NCI-H2107 treated with DMSO at 0.1 percent for 48 hours (cell line): ENCODE results near the gene PRL.

Source experiments
- DNase-seq: peaks from one replicate; lab custom pipeline; 2025; ENCODE audit not compliant: unreplicated experiment; lab: John Stamatoyannopoulos, UW

Gene PRL

DNA sequence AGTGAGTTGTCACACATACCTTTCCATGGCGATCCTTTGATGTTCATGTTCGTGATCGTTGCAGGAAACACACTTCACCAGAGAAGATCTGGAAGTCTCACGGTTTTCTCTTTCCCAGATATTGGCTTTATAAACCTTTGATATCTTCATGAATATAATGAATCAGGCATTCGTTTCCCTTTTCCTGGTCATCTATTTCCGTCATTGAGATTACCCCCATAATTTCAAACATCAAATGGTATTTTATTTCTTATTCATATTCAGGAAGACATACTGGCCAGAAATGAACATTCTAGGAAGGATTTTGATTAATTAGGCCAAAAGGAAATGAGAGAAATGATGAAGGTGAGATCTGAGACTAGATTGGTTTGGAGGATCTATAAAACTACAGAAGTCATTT, at the start of gene PRL:
PRL (minus strand) TSS at position 101 of the 400 bp plus-strand sequence; CDS start at position 47, 54 bp downstream.
- no peak for DNase-seq

DNA sequence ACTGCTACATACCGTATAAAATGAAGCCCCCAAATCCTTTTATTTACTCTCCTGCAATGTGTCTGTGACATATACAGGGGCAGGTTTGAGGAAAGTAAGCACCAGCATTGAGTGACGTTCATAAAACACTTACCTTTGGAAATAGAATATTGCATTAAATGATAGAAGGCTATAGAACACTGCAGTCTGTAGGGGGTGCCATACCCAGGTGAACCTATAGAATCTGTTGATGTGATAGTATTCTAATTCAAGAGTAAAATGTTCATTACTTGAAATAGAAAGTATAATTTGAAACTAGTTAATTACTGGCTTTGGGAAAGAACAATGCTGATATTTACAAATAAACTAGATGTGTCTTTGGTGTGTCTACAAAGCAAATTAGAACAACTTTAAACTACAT, 47.0 kb upstream of the PRL start:
- DNase-seq: no peak

DNA sequence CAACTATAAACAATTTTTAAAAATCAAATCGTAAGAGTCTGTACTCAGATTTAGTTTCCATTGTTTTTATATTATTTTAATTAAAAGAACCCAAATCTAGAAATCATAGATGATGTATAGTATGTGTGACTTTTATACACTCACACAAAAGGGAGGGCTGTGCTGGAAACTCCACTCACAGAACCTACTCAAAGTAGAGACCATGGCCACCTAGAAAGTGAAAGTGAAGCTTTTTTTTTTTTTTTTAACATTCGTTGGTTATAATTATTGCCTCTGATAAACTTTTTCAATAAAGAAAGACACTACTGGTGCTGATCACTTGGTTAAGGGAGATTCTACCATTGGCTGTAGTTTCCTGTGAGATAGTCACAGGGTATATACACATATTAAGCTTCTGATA, 37.9 kb upstream of the PRL start:
- DNase-seq: no peak

DNA sequence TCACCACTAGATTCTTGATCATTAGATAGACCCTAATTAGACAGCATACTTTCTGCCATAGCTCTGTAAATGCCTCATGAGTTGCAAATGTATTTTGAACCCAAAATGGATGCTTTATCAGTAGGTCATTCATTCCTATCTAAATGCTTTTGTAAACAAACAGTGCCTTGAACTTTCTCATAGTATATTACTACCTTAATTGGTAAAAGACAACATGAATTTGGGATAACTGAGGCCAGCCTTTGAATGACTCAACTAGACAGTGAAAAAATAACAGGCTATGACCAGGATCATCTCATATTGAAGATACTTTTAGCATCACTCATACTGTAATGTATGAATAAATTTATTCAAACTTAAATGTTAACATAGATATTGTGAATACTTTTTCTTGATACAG, 37.0 kb upstream of the PRL start:
- DNase-seq: no peak

DNA sequence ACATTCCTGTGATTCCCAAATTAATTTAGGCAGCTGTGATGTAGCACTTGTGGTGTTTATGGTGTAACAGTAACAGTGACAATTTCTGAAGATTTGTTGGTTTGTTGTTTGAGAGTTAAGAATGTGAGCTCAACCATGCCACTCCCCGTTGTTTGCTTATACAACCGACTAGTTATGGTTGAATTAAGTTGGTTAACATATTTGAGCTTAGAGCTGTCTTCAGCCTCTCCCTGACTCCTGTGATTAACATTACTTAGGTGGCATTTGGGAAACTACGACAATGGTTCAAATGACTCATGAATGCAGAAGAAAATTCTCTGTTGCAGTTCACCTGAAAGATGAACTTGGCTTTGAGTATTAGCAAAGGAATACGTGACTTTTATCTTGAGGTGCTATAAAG, 35.9 kb upstream of the PRL start:
- DNase-seq: no peak

DNA sequence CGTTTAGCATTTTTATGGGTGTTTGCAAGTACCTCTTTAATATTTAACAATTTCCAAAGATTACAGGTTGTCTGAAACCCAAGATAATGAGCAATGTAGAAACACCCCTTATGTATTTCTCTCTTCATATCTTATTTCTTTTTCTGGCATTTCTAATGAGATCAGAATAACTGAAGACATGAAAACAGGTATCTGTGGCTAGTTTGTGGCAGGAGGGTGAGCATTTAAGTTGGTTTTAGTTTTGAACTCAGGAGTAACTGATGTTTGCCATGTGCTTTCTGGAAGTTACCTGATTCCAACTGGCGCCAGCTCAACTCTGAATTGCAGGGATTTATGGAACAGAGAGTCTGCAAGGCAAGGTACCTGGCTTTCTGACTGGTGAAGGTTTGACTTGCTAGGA, 35.4 kb upstream of the PRL start:
- DNase-seq: no peak

DNA sequence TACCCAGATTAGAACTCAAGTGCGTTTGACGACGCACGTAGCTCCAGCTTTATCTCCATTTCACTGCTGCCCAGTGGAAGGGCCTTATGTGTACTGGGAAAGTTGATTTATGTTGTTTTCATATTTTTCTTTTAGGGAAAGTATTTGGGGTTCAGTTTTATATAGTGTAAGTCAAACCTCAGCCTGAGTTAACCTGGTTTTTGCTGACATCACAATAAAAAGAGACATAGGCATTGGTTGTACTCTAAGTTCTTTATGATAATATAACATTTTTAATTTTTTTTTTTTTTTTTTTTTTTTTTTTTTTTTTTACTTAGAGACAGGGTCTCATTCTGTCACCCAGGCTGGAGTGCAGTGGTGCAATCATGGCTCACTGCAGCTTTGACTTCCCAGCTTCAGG, 34.1 kb upstream of the PRL start:
- no peak for DNase-seq

DNA sequence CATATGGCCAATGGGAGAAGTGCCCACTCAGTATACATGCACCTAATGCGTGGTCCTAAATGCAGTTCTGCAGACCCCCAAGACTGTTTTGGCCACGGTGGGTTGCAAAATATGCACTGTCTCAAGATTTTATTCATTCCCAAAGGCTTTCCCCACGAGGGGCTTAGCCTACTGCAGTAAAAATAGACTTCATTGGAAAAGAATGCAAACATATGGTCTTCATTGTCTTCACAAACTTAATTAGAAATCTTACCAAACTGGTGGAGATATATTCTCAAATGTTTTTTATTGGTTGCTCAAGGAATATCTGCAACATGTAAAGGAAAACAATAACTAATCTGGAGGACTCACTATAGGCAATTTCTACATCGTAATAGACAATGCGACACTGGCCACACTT, 31.6 kb upstream of the PRL start:
- no peak for DNase-seq

DNA sequence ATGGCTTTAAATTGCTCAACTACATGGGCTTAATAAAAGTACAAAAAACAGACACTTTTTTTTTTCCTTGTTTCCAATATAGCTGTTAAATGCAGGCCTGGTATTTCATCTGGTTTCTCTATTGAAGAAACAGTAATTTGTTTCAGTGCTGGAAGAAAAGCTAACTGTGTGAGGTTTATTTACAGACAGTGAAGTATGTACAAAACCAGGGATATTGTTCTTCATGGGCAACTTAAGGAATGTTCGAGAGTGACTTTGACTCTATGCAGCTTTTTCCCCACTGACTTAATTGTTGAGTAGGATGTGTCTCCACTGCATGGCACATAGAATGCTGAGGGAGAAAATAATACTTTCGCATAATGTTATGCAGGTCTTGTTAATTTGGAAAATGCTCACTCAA, 31.0 kb upstream of the PRL start:
- no peak for DNase-seq

DNA sequence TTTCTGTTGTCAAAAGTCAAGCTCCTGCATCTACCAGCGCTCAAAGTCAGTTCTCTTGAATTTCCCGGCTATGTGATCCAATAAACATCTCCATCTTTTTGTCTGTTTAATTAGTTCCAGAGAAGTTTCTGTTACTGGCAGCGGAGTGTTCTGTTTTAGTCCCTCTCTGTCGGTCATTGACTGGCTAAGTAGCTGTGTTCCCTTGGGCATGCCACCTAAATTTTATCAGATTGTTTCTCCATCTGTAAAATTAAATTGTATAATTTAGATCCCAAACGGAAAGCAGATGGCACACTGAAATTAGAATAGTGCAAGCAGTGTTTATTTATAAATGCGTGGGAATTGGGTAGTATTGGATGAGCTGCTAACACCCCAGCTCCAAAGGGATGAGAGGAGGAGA, 29.7 kb upstream of the PRL start:
- no peak for DNase-seq

DNA sequence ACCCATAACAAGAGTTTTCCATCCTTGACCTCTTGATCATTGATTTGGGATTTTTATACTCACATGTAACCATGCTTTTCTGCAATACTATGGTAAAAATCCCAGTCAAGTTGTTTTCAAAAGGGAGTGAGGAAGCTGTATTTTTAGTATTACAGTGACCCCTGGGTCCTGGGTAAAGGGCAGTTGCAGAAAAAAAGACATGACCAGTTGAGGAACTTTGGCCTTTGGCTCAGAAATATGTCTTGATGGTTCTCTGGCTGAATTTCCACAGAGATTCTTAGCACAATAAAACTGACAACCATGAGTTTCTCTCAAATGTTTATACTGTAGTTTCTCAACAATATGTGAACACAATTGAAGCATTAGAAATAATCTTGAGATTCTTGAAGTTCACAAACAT, 28.6 kb upstream of the PRL start:
- DNase-seq: no peak

DNA sequence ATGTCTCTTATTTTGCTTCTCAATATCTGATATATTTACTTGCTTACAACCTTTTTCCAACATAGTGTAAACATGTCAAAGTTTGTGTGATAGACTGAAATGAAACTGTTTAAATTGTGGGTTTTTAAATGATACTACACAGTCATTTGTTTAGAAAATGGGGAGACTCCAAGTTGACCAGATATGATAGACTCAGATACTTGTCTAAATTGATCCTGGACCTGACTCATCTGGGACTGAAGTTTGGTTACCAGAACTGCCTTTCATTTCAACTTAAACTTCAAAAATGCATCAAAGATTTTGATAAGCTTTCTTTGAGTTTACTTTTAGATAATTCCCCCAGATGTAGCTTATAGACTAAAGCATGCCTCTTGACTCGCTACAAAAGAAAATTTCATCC, 27.0 kb upstream of the PRL start:
- DNase-seq: no peak

DNA sequence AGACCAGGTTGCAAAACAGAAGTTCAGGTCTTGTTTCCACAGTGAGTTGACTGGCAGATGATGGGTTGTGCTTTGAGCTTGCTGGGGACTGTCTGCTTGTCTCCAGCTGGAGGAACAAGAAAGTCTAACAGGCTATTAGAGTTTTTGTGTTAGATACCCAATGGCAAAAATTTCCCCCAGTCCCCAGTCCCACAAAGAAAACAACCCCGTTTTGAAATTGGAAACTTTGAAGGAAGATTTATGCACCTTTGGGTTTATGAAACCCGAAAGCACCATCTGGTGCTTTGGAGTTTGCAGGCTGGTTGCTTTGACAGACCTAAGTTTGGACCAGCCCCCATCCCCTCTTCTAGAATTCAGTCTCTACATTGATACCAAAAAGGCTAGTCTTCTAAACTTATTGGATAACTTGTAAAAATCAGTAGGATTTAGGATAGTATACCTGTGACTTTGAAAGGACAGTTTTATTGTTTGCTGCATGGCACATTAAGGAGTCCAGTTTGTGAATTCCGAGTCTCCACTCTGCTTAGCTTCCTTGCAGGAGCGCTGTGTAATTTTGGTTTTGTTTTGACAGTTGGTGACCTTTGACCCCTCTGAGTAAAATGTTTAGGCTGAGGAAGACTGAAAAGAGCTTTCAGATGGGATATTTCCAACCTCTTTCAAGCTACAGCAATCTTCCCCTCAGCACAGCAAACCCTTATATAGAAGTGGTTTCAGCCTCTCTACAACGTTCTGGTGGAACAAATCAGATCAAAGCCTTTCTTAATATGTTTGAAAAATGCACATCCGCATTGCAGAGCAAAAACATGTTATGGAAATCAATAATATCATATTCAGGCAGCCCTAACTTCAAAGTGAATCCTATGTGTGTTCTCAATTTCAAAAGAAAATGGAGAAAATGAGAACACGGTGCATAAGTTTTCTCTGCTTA, 25.5 kb upstream of the PRL start:
- DNase-seq: no peak

DNA sequence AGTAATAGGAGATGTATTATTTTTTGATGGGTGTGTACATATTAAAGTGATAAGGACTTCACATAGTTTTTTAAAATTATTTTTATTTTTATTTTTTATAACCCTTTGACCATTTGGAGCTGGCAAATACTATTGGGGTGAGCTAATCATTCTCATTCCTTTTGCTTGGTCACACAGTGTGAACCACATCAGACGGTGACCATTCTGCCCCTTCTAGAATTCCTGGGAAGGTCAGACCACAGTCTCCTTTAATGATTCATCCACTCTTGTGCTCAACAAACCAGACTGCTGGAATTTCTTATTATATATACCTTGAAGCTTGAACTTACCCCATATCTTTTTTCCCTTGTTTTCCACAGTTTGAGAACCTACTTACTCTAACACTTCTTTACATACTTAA, 23.9 kb upstream of the PRL start:
- no peak for DNase-seq

DNA sequence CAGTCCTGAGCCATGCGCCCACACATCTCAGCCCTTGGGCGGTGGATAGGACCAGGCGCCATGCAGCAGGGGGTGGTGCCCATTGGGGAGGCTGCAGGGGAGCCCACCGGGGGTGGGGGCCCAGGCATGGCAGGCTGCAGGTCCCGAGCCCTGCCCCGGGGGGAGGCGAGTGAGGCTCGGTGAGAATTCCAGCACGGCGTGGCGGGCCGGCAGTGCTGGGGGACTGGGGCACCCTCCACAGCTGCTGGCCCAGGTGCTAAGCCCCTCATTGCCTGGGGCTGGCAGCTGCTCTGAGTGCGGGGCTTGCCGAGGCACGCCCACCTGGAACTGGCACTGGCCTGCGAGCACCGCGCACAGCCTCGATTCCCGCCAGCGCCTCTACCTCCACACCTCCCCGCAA, 21.6 kb upstream of the PRL start:
- DNase-seq: no peak

DNA sequence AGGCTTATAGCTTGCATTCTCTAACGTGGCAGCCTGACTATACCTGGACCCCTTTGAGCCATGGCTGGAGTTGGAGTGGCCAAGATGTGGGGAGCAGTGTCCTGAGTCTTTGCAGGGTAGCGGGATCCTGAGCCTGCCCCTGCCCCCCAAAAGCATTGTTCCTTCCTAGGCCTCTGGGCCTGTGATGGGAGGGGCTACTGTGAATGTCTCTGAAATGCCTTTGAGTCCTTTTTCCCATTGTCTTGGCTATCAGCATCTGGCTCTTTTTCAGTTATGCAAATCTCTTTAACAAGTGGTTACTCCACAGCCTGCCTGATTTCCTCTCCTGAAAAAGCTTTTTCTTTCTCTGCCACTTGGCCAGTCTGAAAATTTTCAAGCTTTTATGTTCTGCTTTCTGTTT, 17.0 kb upstream of the PRL start:
- DNase-seq: no peak

DNA sequence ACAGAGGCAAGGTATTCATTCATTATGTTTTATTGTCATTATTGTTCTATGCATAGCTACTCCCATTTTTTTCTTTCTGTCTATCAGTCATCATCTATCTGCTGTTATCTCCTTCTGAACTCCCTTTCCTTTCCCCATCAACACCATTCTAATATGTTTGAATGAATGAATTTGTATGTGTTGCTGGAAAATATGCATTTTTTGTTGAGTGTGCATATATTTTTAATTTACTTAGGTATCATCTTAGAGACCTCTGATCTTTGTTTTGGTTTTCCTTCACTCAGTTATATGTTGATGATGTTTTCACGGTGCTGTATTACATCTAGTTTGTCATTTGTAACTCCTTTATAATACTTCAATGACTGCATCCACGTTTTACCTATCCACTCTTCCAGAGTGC, 12.1 kb upstream of the PRL start:
- no peak for DNase-seq

DNA sequence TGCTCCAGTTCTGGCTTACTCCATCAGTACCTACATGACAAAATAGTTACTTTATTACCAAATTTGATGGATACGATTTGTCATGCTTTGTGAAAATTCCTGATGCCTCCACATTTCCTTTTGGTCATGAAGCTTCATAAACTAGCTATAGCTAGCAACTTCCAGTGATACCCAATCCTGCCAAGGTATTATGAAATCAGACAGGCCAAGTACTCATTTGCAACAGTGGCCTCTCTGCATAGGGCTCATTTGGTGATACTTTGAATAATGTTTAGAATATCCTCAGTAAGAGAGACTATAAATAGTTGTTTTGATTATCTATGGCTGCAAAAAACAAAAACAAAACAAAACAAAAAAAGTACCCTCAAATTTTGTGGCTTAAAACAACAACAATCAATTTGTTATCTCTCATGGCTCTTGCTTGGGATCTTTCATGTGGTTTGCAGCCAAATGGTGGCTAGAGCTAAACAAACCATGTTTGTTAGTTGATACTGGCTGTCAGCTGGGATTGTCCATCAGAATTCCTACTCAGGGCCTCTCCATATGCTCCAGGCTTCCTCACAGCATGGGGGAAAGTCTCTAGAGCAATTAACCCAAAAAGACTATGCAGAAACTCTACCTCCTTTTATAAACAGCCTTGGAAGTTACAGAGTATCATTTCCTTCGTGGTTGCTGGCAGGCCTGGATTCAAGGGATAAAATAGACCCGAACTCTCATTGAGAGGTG, 10.1 kb upstream of the PRL start:
- peak; percentile 8 for DNase-seq

DNA sequence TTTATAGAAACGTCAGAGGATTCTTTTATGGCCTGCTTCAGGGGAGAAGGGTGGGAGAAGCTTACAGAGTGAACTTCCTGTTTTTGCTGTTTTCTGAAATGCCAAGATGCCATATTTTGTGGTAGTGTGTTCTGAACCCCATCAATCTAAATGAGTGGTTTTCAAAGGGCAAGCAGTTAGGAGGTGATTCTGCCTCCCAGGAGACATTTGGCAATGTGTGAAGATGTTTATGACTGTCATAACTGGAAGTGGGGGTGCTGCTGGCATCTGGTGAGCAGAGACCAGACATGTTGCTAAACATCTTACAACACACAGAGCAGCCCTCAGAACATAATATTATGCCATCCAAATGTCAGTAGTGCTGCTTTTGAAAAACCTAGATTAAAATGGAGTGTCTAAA, 6.0 kb upstream of the PRL start:
- no peak for DNase-seq

DNA sequence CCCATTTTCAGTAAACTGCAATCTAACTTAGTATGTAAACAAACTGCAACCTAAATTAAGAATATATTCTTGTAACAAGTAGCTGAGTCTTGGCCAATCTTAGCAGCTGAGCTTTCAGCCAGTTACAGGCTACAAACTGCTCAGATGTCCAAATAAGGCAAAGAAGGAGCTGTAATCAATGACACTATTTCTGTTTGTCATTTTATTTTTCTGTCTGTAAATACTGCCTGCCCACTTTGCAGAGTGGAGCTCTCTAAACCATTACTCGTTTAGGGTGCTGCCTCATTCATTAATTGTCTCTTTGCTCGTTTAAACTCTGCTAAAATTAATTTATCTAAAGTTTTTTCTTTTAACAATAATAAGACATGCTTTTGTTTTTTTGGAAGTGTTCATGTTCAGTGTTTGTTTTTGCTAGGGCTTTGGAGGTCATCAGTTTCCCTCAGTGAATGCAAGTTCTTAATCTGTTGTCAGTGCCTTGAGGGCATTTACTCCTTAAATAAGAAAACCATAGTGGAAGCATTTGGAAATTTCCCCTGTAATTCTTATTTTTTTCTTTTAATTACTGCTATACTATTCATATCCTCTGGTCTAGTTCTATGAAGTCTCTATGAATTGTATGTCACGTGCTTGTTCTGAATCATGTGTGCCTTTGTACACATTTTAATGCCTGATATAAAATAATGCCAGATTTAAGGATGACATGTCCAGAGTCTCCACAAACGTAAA, 3.6 kb upstream of the PRL start:
- no peak for DNase-seq

DNA sequence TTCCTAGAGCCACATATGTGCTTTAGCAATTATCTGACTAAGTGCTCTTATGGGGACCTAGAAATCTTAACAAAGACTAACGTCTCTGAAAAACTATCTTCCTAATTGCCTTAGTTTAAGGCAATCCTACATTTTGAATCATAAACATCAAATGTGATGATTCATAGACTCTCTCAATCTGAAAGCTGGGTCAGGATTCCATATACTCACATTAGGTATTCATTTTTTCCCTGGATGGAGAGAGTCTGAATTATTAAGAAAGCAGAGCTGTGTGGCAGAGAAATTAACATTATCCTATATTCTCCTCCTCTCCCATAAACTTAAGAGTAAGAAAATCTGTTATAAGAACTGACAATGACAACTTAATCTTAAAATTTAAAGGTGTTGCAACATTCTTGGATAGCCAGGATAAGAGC, 1.6 kb upstream of the PRL start:
- no peak for DNase-seq

DNA sequence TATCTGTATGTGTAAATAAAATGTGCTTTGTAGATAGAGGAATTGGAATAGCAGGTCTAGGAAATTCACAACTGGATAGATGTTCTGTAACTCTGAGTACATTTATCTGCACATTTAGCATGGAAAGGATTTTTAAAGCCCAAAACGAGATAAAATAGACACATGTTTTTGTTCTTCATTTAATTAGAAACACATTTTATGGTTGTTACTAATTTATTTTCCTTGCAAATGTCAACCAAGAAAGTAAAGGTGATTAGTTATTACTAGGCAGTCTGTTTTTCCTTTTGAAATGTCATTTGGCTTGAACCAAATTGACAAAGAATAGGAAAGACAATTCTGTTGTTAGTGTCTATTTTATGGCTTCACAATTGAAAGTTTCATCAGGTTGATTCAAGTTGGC, 769 bp downstream of the PRL start:
- DNase-seq: no peak
